HFFc6 (cell line): ENCODE results near the gene CFI. TPM values are rescaled to one million over a fixed set of nuclear protein-coding genes. Genes with fewer than 3 reads are reported as not detected.
A peak's percentile ranks its signal among the peaks of the same experiment; 100 is the strongest.

Experiments used
- DNase-seq: peaks from one replicate; pipeline ENCODE4 v3.0.0-alpha.2; 2018
- H3K27ac Mint-ChIP-seq: 2 replicates; pipeline ENCODE4 v1.8.0; 2020; ENCODE audit warnings: mild to moderate bottlenecking, mixed read lengths
- H3K27me3 Mint-ChIP-seq: 2 replicates; pipeline ENCODE4 v1.8.0; 2021; ENCODE audit warnings: mild to moderate bottlenecking, moderate library complexity, mixed read lengths; ENCODE audit not compliant: insufficient read depth
- H3K36me3 Mint-ChIP-seq: 2 replicates; pipeline ENCODE4 v1.8.0; 2021; ENCODE audit warnings: low read depth, mixed read lengths
- H3K4me1 Mint-ChIP-seq: 2 replicates; pipeline ENCODE4 v1.8.0; 2020; ENCODE audit warnings: low read depth, mixed read lengths
- H3K4me3 Mint-ChIP-seq: 2 replicates; pipeline ENCODE4 v1.8.0; 2020; ENCODE audit warnings: mild to moderate bottlenecking, moderate library complexity, mixed read lengths
- H3K9me3 Mint-ChIP-seq: 2 replicates; pipeline ENCODE4 v1.8.0; 2020; ENCODE audit warnings: mild to moderate bottlenecking, mixed read lengths
- total RNA-seq, 6 experiments: library from RNA; stranded (reverse); fragmentation: NEBNext Ultra II Directional; extraction: Animal tissue kit (Norgen Biotek cat#: 25700); gene quantifications; 2 replicates in 1 of 6; 3 replicates in 5 of 6; pipeline ENCODE4 v1.2.3, GENCODE V29; 2021
- TF ChIP-seq, protein P1 (sequence below): fragments of 200-600 bp; sonication (generic); IDR thresholded peaks from 2 replicates; pipeline ENCODE4 v1.5.0; 2021; ENCODE audit warnings: antibody characterized with exemption, mild to moderate bottlenecking

CFI gene
- total RNA-seq, 6 experiments from 2014 or later = not detected

DNA sequence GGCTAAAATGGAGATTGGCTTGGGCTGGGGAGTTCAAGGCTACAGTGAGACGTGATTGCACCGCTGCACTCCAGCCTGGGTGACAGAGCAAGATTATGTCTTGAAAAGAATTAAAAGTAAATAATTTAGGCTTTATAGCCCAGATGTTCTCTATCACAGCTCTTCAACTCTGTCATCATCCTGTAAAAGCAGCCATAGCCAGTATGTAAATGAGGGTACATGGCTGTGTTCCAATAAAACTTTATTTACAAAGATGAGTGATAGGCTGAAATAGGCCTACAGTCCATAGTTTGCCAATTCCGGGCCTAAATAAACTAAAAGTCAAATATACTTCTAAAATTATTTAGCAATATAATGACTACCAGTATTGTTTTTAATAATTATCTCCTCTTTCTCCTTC, 35.2 kb upstream of the CFI start:
- DNase-seq = no peak
- Mint-ChIP-seq H3K9me3 (no peaks in the 10 kb centered on the region), H3K27me3 (no peaks in the 10 kb centered on the region; the same call in 1 of the 2 replicates)

DNA sequence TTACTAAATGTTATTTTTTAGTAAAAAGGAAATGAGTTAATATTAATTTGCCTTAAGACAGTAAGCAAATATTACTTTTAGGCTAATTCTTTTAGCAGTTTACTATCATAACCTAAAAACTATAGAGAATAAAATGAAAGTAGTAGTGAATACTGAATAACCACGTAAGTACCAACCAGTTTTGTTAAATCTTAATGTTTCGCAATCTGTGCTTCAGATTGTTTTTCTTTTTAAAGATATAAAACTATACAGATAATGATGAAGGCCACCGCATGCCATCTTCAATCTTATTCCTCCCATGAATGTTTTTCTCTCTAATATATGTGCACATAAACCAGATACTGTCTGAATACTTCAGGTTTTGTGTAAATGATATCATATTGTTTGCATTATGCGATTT, 32.0 kb upstream of the CFI start:
- H3K4me1 Mint-ChIP-seq = no peaks in the 10 kb centered on the region
- DNase-seq = no peak
- no peaks in the 10 kb centered on the region for H3K9me3 Mint-ChIP-seq
- no peaks in the 10 kb centered on the region for H3K36me3 Mint-ChIP-seq
- H3K27me3 Mint-ChIP-seq = no peaks in the 10 kb centered on the region; the same call in 1 of the 2 replicates
- no peak overlapping the region for H3K4me3 Mint-ChIP-seq
- TF ChIP-seq, protein P1, sequence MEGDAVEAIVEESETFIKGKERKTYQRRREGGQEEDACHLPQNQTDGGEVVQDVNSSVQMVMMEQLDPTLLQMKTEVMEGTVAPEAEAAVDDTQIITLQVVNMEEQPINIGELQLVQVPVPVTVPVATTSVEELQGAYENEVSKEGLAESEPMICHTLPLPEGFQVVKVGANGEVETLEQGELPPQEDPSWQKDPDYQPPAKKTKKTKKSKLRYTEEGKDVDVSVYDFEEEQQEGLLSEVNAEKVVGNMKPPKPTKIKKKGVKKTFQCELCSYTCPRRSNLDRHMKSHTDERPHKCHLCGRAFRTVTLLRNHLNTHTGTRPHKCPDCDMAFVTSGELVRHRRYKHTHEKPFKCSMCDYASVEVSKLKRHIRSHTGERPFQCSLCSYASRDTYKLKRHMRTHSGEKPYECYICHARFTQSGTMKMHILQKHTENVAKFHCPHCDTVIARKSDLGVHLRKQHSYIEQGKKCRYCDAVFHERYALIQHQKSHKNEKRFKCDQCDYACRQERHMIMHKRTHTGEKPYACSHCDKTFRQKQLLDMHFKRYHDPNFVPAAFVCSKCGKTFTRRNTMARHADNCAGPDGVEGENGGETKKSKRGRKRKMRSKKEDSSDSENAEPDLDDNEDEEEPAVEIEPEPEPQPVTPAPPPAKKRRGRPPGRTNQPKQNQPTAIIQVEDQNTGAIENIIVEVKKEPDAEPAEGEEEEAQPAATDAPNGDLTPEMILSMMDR = no peak
- H3K27ac Mint-ChIP-seq = no peak overlapping the region

More for the DNA sequence above, 35.2 kb upstream of the CFI start:
- no peak overlapping the region for H3K27ac Mint-ChIP-seq
- H3K4me3 Mint-ChIP-seq = no peak overlapping the region
- H3K4me1 Mint-ChIP-seq = no peaks in the 10 kb centered on the region
- TF ChIP-seq, protein P1 = no peak
- no peaks in the 10 kb centered on the region for H3K36me3 Mint-ChIP-seq

DNA sequence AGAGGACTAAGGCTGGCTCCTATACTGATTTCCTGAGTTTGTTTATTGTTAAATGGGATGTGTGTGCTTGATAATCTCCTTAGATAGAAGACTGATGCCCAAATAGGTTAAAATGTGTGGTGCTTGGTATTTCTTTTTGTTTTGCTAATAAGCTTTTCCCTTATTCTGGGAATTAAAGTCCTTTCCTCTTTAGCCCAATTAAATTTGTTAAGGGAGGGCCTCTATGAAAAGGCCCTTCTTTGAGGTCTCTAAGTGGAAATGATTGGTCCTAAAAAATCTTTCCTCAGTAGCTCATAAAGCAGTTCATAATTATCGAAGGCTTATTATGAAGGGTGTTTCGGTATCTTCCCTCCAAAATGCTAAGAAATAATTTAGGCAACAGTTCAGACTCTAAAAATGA, 25.9 kb upstream of the CFI start, which contains the start of gene RRH:
TSS of gene RRH (plus strand) at position 301 of the 400 bp plus-strand sequence. CDS start at position 357, 56 bp downstream.
- DNase-seq = no peak
- Mint-ChIP-seq H3K4me3 (no peak within 1 kb of the TSS), H3K27ac (no peak within 1 kb of the TSS), H3K36me3 (0 out of 2 replicates have a peak, but pooled peaks cover 8% of the 10 kb centered on the region), H3K27me3 (no peaks in the 10 kb centered on the region; the same call in 1 of the 2 replicates), H3K4me1 (no peaks in the 10 kb centered on the region), H3K9me3 (no peaks in the 10 kb centered on the region)
- TF ChIP-seq, protein P1 = no peak

DNA sequence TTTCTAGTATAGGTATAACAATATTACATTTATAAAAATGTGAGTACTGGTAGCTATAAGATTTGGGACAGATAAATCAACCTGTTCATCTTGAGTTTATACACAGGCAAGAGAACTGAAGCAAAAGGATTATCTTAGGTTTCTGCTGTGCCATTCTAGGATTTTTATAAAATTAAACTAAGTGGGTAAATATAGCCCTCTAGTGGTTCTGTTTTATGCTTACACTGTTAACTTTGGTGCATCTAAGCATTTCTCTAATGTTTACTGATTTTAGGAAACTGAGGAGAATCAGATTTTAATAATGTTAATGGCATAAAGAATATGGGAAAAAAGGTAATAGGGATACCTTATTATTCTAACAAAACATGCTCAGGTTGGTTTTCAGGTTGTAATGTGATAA, 24.9 kb upstream of the CFI start:
- TF ChIP-seq, protein P1 = peak; percentile 82
- no peaks in the 10 kb centered on the region for H3K4me1 Mint-ChIP-seq
- peak; percentile 23 for DNase-seq
- no peaks in the 10 kb centered on the region for H3K9me3 Mint-ChIP-seq
- 0 out of 2 replicates have a peak, but pooled peaks cover 8% of the 10 kb centered on the region for H3K36me3 Mint-ChIP-seq
- no peak overlapping the region for H3K4me3 Mint-ChIP-seq
- no peaks in the 10 kb centered on the region; the same call in 1 of the 2 replicates for H3K27me3 Mint-ChIP-seq
- H3K27ac Mint-ChIP-seq = no peak overlapping the region

DNA sequence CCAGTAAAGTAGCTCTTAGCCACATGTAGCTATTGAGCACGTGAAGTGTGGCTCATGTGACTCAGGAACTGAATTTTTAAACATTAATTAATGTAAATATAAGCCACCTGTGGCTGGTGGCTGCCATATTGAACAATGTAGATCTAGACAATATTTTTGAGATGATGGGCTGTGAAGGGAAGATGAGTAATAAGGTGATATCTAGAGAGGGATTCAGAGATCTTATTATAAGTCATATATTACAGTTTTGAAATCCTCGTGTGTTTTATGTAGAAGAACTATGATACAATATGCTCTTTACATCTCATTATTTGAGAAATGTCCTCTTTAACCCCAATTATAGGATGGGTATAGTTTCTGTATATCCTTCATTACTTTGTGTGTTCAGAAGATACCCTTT, 19.4 kb upstream of the CFI start:
- H3K36me3 Mint-ChIP-seq = peaks cover 35% of the 10 kb centered on the region
- no peak overlapping the region for H3K4me3 Mint-ChIP-seq
- TF ChIP-seq, protein P1 = no peak
- H3K4me1 Mint-ChIP-seq = peaks cover 38% of the 10 kb centered on the region
- no peak for DNase-seq
- H3K27ac Mint-ChIP-seq = peak overlapping the region; percentile 32
- no peaks in the 10 kb centered on the region; the same call in 1 of the 2 replicates for H3K27me3 Mint-ChIP-seq
- no peaks in the 10 kb centered on the region for H3K9me3 Mint-ChIP-seq
